D721Med (cell line): ENCODE results near the gene IL15RA.

ENCODE experiments used
- DNase-seq: peaks from one replicate; pipeline ENCODE4 v3.0.0; 2011; ENCODE audit warnings: low spot score; ENCODE audit not compliant: insufficient read length
- FAIRE-seq: peaks from 2 replicates; lab custom pipeline; 2011; peaks lifted over from hg19 to GRCh38; lab: Jason Lieb, UNC
- CTCF ChIP-seq: IDR thresholded peaks from 2 replicates; pipeline ENCODE4 v1.5.1; 2012; ENCODE audit warnings: mild to moderate bottlenecking, control low read depth; ENCODE audit not compliant: insufficient read depth; ENCODE audit errors: missing control alignments

Gene IL15RA

GRCh38 chr10:5943536-5943935 lies 33.8 kb downstream of the IL15RA start:
- no peak for FAIRE-seq
- no peak for DNase-seq
- TF ChIP-seq CTCF: no peak

GRCh38 chr10:5942474-5942873 lies 34.9 kb downstream of the IL15RA start:
- DNase-seq (no peak), FAIRE-seq (no peak)
- no peak for TF ChIP-seq CTCF

GRCh38 chr10:5942001-5942400 lies 35.3 kb downstream of the IL15RA start:
- DNase-seq: no peak
- no peak for TF ChIP-seq CTCF
- FAIRE-seq: no peak

- no peak for TF ChIP-seq CTCF
- FAIRE-seq: no peak
- DNase-seq: no peak
These were observed 35.8 kb downstream of the IL15RA start for GRCh38 chr10:5941579-5941978.

- TF ChIP-seq CTCF: no peak
- FAIRE-seq (no peak), DNase-seq (no peak)
These were observed 36.5 kb downstream of the IL15RA start for GRCh38 chr10:5940807-5941218.

- no peak for DNase-seq
- no peak for TF ChIP-seq CTCF
- no peak for FAIRE-seq
These were observed 39.1 kb downstream of the IL15RA start for GRCh38 chr10:5938291-5938690.

- DNase-seq: no peak
- no peak for FAIRE-seq
- TF ChIP-seq CTCF: no peak
These were observed 40.3 kb downstream of the IL15RA start for GRCh38 chr10:5937016-5937415.
